LNCAP (cell line): Measurements from ENCODE around the gene CYBC1.

Source experiments
- CTCF ChIP-seq: fragments of 450-650 bp; IDR thresholded peaks from 2 replicates; pipeline ENCODE4 v1.5.1; 2017; ENCODE audit warnings: mild to moderate bottlenecking

CYBC1 gene

DNA sequence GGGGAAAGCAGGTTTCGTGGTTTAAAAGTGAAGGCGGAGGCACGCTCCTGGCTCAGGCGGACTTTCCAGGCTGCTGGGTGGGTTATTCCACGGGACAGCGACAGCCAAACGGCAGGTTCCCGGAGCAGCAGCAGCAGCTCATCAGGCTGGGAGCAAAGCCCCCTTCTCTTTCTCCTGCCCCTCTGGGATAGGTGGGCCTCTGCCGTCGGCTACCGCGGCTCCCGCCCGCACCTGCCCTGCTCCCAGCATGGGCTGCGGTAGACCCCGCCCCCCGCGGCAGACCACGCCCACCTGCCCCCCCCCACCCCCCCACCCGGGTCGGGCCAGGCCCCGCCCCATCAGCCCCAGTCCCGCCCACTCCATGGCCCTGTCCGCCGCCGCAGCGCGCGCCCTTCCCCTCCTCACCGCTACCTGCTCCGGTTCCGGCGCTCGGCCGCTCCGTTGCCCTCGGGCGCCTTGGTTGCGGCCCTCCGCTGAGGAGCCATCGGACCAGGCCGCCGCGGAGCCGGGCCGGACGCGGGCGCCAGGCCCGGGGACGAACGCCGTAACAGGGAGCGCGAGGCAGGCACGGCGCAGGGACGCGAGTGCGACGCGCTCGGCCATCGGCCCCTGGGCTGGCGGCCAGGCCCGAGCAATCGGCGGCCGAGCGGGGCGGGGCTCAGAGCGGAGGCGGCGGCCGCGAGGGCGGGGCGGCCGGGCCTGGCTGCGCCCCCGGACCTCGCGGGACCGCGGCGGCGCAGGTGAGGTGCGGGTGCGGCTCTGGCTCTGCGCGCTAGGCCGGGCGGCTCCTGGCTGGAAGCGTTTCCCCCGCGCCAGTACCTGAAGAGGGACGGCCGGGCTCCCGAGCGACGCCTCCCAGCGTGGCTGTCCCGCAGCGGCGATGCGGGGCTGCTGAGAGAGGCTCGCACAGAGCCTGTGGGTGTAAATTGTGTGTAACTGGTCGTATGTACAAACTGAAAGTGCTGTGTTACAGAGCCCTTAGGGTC lies 32.3 kb downstream of the CYBC1 start, which contains the start of the genes HEXD and OGFOD3:
HEXD (plus strand) TSS at position 347 of the 986 bp plus-strand sequence. CDS start 1,453 bp downstream, outside the sequence.
OGFOD3 (minus strand) TSS at position 586 of the 986 bp plus-strand sequence; CDS start at position 485, 101 bp downstream.
- TF ChIP-seq CTCF = no peak

DNA sequence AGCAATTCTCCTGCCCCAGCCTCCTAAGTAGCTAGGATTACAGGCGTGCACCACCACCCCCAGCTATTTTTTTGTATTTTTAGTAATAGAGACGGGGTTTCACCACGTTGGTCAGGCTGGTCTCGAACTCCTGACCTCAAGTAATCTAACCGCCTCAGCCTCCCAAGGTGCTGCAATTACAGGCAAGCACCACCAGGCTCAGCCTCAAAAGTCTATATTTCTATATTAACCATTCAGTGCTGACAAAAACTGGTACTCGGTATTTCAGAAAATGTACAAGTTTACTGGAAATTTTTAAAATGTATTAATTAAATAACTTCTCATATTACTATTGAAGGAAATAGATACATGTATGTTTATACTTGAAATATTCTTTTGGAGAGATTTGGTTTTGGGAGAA lies 33.8 kb downstream of the CYBC1 start:
- TF ChIP-seq CTCF = no peak

GRCh38 chr17:82416264-82416663 lies 34.3 kb downstream of the CYBC1 start:
- no peak for TF ChIP-seq CTCF

DNA sequence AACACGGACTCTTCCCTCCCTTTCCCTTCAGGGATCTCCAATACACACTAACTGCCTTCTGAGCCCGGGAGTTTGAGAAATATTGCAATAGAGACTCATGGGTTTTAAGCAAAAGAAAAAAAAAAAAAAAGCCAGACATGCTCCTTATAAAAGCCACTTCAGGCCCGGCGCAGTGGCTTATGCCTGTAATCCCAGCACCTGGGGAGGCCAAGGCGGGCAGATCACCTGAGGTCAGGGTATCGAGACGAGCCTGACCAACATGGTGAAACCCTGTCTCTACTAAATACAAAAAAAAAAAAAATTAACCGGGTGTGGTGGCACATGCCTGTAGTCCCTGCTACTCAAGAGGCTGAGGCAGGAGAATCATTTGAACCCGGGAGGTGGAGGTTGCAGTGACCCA lies 34.8 kb downstream of the CYBC1 start:
- no peak for TF ChIP-seq CTCF

GRCh38 chr17:82415336-82415735 lies 35.2 kb downstream of the CYBC1 start:
- no peak for TF ChIP-seq CTCF

DNA sequence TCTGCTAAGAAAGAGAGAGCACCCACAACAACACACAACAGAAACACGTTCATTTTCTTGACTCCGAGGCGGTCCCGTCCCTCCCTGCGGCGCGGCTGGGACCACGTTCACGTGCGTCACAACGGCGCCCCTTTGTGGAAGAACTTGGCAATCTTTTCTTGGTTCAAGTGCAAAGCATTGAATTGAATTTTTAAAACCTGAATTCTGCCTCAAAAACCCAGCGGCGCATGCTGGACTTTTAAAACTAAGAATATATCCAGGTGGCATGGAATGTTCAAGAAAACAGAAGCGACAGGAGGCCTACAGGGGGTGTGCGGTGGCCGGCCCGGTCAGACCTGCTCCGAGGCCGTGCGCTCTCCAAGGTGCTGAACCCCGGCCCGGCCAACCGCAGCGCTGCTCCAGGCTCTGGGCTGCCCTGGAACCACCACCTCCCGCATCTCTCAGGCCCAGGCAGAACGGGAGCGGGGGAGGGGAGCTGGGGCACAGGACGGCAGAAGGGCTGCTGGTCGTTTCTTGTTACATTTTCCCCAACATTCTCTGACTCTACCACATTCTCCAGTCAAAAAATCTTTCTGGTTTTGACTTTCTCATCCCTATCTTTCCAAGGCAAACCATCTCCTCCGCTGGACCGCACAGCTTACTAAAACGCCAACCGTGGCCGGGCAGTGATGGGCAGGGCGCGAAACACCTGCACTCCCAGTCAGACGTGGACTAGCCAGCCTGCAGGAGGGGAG lies 35.8 kb downstream of the CYBC1 start:
- peak; percentile 71 for TF ChIP-seq CTCF

- no peak for TF ChIP-seq CTCF
Measured at GRCh38 chr17:82412535-82413520, 37.7 kb downstream of the CYBC1 start.
